Upper lobe of right lung (tissue), 1 donor: ENCODE measurements around the gene ABHD17B. TPM values are rescaled to one million over a fixed set of nuclear protein-coding genes. Genes with fewer than 3 reads are reported as not detected.

Experiments used
- ATAC-seq: fragments of 200-7000 bp; cut with Tn5 transposase; one replicate; pipeline ENCODE4 v1.9.1; 2020; ENCODE audit warnings: mild to moderate bottlenecking, moderate library complexity
- DNase-seq: peaks from one replicate; pipeline ENCODE4 v3.0.0-alpha.2; 2020
- H3K27ac ChIP-seq: fragments of 200-600 bp; one replicate; pipeline ENCODE4 v1.8.0; 2022
- H3K27me3 ChIP-seq: fragments of 200-600 bp; one replicate; pipeline ENCODE4 v1.8.0; 2022; ENCODE audit warnings: mild to moderate bottlenecking
- H3K36me3 ChIP-seq: fragments of 200-600 bp; one replicate; pipeline ENCODE4 v1.8.0; 2022
- H3K4me1 ChIP-seq: fragments of 200-600 bp; one replicate; pipeline ENCODE4 v1.8.0; 2022
- H3K4me3 ChIP-seq: fragments of 200-600 bp; one replicate; pipeline ENCODE4 v1.8.0; 2022; ENCODE audit warnings: mild to moderate bottlenecking
- H3K9me3 ChIP-seq: fragments of 200-600 bp; one replicate; pipeline ENCODE4 v1.8.0; 2022
- CTCF ChIP-seq: fragments of 200-600 bp; IDR thresholded peaks from one replicate; pipeline ENCODE4 v1.8.0; 2022; ENCODE audit warnings: antibody characterized with exemption
- intact Hi-C: fragments of 100-400 bp; cut with DNase I; formaldehyde crosslinking; loops from one replicate; pipeline ENCODE4 v1.11.0; 2022
- total RNA-seq: library from RNA; stranded (reverse); fragmentation: NEBNext Ultra II Directional; extraction: Animal tissue kit (Norgen Biotek cat#: 25700); gene quantifications from one replicate; pipeline ENCODE4 v1.2.1, GENCODE V29; 2021
- donor health status: DM: no; HTN: yes; CAD: no; lungs with severe emphysema.

The ABHD17B gene
- total RNA-seq, 1 donor from 2014 or later = 14.3 TPM

GRCh38 chr9:71885467-71885866, 25.5 kb downstream of the ABHD17B start:
- Histone ChIP-seq H3K36me3 (no peaks in the 10 kb centered on the region), H3K9me3 (peaks cover 8% of the 10 kb centered on the region), H3K27me3 (no peaks in the 10 kb centered on the region), H3K4me1 (no peaks in the 10 kb centered on the region), H3K27ac (no peak overlapping the region), H3K4me3 (no peak overlapping the region)
- TF ChIP-seq CTCF = no peak
- no peak for ATAC-seq
- DNase-seq = no peak
- intact Hi-C loops = no loop called here

GRCh38 chr9:71884005-71884404, 27.0 kb downstream of the ABHD17B start:
- Histone ChIP-seq H3K27me3 (no peaks in the 10 kb centered on the region), H3K4me3 (no peak overlapping the region), H3K36me3 (no peaks in the 10 kb centered on the region), H3K9me3 (peaks cover 14% of the 10 kb centered on the region), H3K27ac (no peak overlapping the region), H3K4me1 (no peaks in the 10 kb centered on the region)
- DNase-seq = no peak
- no peak for TF ChIP-seq CTCF
- intact Hi-C loops = no loop called here
- ATAC-seq = no peak

GRCh38 chr9:71879644-71880174, 31.3 kb downstream of the ABHD17B start:
- no peaks in the 10 kb centered on the region for H3K4me1 ChIP-seq

GRCh38 chr9:71878327-71879274, 32.4 kb downstream of the ABHD17B start:
- H3K36me3 ChIP-seq = no peaks in the 10 kb centered on the region
- H3K27ac ChIP-seq = no peak overlapping the region
- TF ChIP-seq CTCF = no peak
- H3K9me3 ChIP-seq = peaks cover 21% of the 10 kb centered on the region
- H3K4me3 ChIP-seq = no peak overlapping the region
- ATAC-seq (no peak), DNase-seq (no peak)
- no peaks in the 10 kb centered on the region for H3K27me3 ChIP-seq
- no peaks in the 10 kb centered on the region for H3K4me1 ChIP-seq
- intact Hi-C loops = no loop called here

More at GRCh38 chr9:71879644-71880174, 31.3 kb downstream of the ABHD17B start:
- H3K36me3 ChIP-seq = no peaks in the 10 kb centered on the region
- H3K9me3 ChIP-seq = peaks cover 29% of the 10 kb centered on the region
- H3K27me3 ChIP-seq = no peaks in the 10 kb centered on the region
- intact Hi-C loops = no loop called here
- ATAC-seq (no peak), DNase-seq (no peak)
- no peak overlapping the region for H3K27ac ChIP-seq
- TF ChIP-seq CTCF = no peak
- H3K4me3 ChIP-seq = no peak overlapping the region

GRCh38 chr9:71876829-71877228, 34.2 kb downstream of the ABHD17B start:
- Histone ChIP-seq H3K27me3 (no peaks in the 10 kb centered on the region), H3K4me1 (no peaks in the 10 kb centered on the region), H3K36me3 (no peaks in the 10 kb centered on the region), H3K27ac (no peak overlapping the region), H3K4me3 (no peak overlapping the region), H3K9me3 (peaks cover 21% of the 10 kb centered on the region)
- ATAC-seq (no peak), DNase-seq (no peak)
- no peak for TF ChIP-seq CTCF
- intact Hi-C loops = no loop called here
